ENCODE results near the gene CALR. TPM values are rescaled to one million over a fixed set of nuclear protein-coding genes. Genes with fewer than 3 reads are reported as not detected.

CALR gene
- total and polyA plus RNA-seq, 9 of the 15 experiments (the other 6 are each of a cell fraction or from before 2014, with no cell fraction given): 126 to 811 (median 642) TPM

DNA sequence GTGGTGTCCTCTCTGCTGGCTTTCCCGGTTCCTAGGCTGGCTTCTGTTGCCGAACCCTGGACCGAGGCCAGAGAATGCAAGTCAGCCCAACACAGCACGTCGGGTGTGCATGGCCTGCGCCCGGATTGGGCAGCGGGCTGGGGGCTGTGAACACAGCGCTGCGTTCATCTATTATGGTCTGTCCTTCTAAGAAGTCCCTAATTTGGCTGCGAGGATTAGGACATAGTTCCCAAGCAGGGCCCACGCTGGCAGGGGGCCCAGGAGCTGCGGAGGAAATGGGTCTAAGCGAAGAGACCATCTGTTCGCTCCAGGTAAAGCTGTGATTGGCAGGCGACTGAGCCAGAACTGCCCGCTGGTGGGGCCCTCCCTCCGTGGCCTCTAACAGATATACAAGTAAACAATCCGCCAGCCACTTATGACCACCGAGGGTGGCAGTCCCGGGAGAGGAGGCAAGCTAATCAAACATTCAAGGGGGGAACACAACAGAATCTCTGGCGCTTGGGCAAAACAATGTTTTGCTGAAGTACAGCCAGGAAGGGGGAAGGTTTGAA is 25.3 kb upstream of the CALR start:
- peak; percentile 19 for FAIRE-seq
- no TSS peak for BruUV-seq (replicated peaks)
- no peak overlapping the region; the same call in 2 of the 3 replicates for H3K27ac ChIP-seq (ENCODE audit: extremely low read depth, low read depth, low read length)
- TF ChIP-seq HDGF (IDR thresholded peaks at IDR 0.05): no peak
- TF ChIP-seq, protein P1, sequence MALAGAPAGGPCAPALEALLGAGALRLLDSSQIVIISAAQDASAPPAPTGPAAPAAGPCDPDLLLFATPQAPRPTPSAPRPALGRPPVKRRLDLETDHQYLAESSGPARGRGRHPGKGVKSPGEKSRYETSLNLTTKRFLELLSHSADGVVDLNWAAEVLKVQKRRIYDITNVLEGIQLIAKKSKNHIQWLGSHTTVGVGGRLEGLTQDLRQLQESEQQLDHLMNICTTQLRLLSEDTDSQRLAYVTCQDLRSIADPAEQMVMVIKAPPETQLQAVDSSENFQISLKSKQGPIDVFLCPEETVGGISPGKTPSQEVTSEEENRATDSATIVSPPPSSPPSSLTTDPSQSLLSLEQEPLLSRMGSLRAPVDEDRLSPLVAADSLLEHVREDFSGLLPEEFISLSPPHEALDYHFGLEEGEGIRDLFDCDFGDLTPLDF (CRISPR knock-in tag; IDR thresholded peaks at IDR 0.05): no peak
- no peak for TF ChIP-seq RAD21 (CRISPR knock-in tag; conservative IDR thresholded peaks at IDR 0.05 in 1 of 2, IDR thresholded peaks at IDR 0.05 in 1 of 2)
- no peak for TF ChIP-seq ZBTB7A (IDR thresholded peaks at IDR 0.05; ENCODE audit: borderline replicate concordance, control insufficient read depth, low read depth, low read length)
- TF ChIP-seq, protein P2, sequence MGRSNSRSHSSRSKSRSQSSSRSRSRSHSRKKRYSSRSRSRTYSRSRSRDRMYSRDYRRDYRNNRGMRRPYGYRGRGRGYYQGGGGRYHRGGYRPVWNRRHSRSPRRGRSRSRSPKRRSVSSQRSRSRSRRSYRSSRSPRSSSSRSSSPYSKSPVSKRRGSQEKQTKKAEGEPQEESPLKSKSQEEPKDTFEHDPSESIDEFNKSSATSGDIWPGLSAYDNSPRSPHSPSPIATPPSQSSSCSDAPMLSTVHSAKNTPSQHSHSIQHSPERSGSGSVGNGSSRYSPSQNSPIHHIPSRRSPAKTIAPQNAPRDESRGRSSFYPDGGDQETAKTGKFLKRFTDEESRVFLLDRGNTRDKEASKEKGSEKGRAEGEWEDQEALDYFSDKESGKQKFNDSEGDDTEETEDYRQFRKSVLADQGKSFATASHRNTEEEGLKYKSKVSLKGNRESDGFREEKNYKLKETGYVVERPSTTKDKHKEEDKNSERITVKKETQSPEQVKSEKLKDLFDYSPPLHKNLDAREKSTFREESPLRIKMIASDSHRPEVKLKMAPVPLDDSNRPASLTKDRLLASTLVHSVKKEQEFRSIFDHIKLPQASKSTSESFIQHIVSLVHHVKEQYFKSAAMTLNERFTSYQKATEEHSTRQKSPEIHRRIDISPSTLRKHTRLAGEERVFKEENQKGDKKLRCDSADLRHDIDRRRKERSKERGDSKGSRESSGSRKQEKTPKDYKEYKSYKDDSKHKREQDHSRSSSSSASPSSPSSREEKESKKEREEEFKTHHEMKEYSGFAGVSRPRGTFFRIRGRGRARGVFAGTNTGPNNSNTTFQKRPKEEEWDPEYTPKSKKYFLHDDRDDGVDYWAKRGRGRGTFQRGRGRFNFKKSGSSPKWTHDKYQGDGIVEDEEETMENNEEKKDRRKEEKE (IDR thresholded peaks at IDR 0.05; ENCODE audit: borderline replicate concordance in 1 of 2, control insufficient read depth in 1 of 2, low read depth in 2 of 2, low read length in 1 of 2): no peak
- TF ChIP-seq ZNF282 (CRISPR knock-in tag; IDR thresholded peaks at IDR 0.05): no peak
- TF ChIP-seq NONO (IDR thresholded peaks at IDR 0.05; ENCODE audit: low read depth in 2 of 2, low read length in 1 of 2): no peak
- no peak for TF ChIP-seq NCOA6 (IDR thresholded peaks at IDR 0.05)
- no peak for TF ChIP-seq GTF2E2 (tag; IDR thresholded peaks at IDR 0.05)
- TF ChIP-seq RUNX1 (IDR thresholded peaks at IDR 0.05; ENCODE audit: low read depth): no peak
- no peak for TF ChIP-seq RBM17 (IDR thresholded peaks at IDR 0.05; ENCODE audit: borderline replicate concordance, low read depth, low read length)
- TF ChIP-seq, protein P3, sequence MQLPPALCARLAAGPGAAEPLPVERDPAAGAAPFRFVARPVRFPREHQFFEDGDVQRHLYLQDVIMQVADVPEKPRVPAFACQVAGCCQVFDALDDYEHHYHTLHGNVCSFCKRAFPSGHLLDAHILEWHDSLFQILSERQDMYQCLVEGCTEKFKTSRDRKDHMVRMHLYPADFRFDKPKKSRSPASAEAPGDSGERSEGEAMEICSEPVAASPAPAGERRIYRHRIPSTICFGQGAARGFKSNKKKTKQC (CRISPR knock-in tag; IDR thresholded peaks at IDR 0.05): no peak
- TF ChIP-seq, protein P4, sequence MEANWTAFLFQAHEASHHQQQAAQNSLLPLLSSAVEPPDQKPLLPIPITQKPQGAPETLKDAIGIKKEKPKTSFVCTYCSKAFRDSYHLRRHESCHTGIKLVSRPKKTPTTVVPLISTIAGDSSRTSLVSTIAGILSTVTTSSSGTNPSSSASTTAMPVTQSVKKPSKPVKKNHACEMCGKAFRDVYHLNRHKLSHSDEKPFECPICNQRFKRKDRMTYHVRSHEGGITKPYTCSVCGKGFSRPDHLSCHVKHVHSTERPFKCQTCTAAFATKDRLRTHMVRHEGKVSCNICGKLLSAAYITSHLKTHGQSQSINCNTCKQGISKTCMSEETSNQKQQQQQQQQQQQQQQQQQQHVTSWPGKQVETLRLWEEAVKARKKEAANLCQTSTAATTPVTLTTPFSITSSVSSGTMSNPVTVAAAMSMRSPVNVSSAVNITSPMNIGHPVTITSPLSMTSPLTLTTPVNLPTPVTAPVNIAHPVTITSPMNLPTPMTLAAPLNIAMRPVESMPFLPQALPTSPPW (CRISPR knock-in tag; IDR thresholded peaks at IDR 0.05): peak; percentile 16; the same call in 1 of the 2 replicates
- no peak for TF ChIP-seq PTTG1 (tag; IDR thresholded peaks at IDR 0.05; ENCODE audit: low read depth)

More for the DNA sequence above, 25.3 kb upstream of the CALR start:
- intact Hi-C loops (cut with micrococcal nuclease): no loop called here
- Histone ChIP-seq H4K20me1 (replicated peaks; ENCODE audit: control insufficient read depth, insufficient read depth, low read length) (no peaks in the 10 kb centered on the region), H3K79me2 (ENCODE audit: control insufficient read depth, insufficient read depth, low read length) (no peaks in the 10 kb centered on the region), H3K4me2 (ENCODE audit: insufficient read depth, low read length) (peak overlapping the region; percentile 34), H3K27me3 (ENCODE audit: control insufficient read depth in 2 of 2, insufficient read depth in 2 of 2, low read length in 2 of 2) (no peaks in the 10 kb centered on the region), H3K9ac (ENCODE audit: insufficient read depth in 1 of 2, low read depth in 2 of 2, low read length in 2 of 2) (peak overlapping the region; percentile 20 to 86; a peak in 3 of 4 replicates), H2AFZ (ENCODE audit: low read depth, low read length) (peak overlapping the region; percentile 77), H3K9me1 (ENCODE audit: control insufficient read depth, insufficient read depth, low read length) (no peaks in the 10 kb centered on the region), H3K36me3 (ENCODE audit: control insufficient read depth, insufficient read depth, low read length) (no peaks in the 10 kb centered on the region), H3K4me3 (no peak overlapping the region), H3K4me1 (replicated peaks in 1 of 2; ENCODE audit: control insufficient read depth in 2 of 2, insufficient read depth in 2 of 2, low read length in 2 of 2) (peaks cover 15 to 25% of the 10 kb centered on the region in 2 experiments), H3K9me3 (replicated peaks; ENCODE audit: control insufficient read depth, insufficient read depth, low read depth, low read length) (no peaks in the 10 kb centered on the region)
- CTCF ChIA-PET (ENCODE audit: low intra/inter-chr PET ratio): no interaction called here
- in situ Hi-C loops (cut with MboI): no loop called here
- ATAC-seq: peak; percentile 29
- peak in 3 of 4 experiments; percentile 18 to 24 (median 21) for DNase-seq (ENCODE audit: extremely low read depth in 1 of 4, low spot score in 3 of 4)
- POLR2A ChIA-PET: interaction anchor here (0.7 to 2.3 kb wide), 13 partner anchors 9 to 37 kb away, joined by 3 to 8 read pairs (median 3); partner anchors contain the start of genes GCDH and KLF1
- WGBS (ENCODE audit: insufficient coverage, low coverage, missing lambda C conversion rate): 27% methylated on average over 22 of the region's 22 CpGs
